Middle frontal gyrus (tissue), 1 donor: ENCODE data around the gene CCDC154.
A peak's percentile ranks its signal among the peaks of the same experiment; 100 is the strongest.

ENCODE experiments used
- DNase-seq: peaks from one replicate; pipeline ENCODE4 v3.0.0-alpha.2; 2015; ENCODE audit warnings: low spot score; ENCODE audit errors: extremely low spot score

The CCDC154 gene

DNA sequence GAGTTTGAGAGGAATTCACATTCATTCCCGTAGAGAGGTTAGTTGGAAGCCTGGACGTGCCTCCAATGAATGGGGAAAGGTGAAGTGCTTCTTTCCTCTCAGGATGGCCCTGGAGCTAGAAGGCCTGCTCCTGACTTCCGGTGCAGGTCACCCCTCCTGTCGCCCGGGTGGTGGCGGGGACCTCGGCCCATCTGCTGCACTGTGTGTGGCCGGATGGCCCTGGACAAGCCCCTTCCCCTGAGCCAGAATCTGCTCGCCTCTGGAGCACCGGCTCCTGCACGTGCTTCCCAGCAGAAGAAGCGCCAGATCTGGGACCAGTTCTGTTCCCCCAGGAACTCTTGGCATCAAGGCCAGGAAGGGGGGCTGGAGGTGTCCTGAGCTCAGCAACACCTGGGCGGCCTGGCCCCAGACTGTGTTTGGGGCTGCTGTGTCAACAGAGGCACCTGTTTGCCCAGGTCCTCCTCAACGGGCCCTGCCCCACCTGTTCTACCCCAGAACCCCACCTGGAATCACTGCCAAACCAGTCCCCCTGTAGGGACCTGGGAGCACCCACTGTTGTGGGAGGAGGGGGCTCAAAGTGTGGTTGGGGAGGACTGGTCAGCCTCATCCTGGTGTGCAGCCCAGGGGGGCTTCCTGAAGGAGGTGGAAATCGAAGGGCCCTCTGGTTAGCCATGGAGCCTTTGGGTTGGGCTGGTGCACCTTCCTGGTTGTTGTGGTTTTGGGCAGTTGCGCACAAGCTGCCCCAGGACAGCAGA lies 18.6 kb downstream of the CCDC154 start:
- no peak for DNase-seq

DNA sequence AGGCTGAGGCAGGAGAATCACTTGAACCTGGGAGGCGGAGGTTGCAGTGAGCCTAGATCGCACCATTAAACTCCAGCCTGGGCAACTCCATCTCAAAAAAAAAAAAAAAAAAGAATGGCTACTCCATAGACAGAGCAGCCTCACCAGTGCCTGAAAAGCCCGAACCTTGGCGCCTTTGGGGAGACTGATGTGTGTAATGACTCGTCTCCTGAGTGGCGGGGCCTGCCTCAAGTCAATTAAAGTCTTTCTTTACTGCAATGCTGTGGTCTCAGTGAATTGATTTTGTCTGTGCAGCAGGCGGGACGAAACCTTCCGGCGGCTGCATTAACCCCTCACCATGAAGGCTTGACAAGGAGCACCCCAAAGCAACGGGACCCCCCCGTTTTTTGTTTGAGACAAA lies 20.3 kb downstream of the CCDC154 start:
- DNase-seq: no peak

DNA sequence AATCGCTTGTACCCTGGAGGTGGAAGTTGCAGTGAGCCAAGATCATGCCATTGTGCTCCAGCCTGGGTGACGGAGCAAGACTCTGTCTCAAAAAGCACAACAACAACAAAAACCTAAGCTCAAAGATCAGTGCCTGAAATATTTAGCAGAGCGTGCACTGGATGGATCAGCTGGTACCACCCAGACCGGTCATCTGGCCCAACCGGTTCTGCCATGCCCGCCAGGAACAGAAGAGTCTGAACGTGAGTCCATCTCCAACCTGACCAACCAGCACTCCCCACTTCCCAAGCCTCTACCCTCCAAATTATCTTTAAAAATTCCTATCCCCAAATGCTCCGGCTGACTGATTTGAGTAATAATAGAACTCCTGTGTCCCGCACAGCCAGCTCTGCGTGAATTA lies 22.3 kb downstream of the CCDC154 start:
- DNase-seq: no peak

DNA sequence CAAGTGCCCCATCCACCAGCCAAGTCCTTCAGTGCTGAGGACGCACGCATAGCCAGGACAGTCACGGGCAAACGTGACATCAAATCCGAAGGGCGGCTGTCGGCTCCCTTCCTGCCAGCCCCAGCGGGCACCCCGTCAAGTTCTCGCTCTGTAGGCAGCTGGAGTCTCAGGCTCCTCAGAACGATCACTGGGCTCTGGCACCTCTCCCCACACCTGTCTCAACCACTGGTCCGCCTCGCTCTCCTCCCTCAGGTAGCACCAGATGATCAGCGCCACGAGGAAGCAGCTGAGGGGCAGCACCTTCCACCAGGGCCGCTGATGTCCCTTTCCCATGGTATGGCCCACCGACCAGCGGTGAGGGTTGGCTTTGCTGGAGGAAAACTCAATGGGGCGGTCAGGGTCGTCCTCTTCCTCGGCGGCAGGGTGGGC lies 24.2 kb downstream of the CCDC154 start:
- DNase-seq: no peak

DNA sequence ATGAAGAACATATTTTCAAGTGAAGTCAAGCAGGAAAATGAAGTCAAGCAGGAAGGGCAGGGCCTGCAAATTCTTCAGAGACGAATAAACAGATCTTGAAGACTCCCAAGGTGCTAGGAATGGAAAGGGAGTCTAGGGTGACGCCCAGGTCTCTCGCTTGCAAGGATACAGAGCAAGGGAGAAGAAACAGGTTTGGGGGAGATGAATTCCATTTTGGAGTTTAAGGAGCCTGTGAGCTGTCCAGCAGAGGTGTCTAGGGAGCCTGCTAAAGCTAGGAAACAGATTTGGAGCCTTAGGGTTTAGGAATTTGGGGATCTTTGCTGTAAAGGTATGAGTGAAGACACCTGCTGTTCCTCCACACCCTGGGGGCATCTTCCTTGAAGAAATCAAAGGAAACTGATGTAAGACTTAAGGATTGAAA lies 27.8 kb downstream of the CCDC154 start:
- no peak for DNase-seq

DNA sequence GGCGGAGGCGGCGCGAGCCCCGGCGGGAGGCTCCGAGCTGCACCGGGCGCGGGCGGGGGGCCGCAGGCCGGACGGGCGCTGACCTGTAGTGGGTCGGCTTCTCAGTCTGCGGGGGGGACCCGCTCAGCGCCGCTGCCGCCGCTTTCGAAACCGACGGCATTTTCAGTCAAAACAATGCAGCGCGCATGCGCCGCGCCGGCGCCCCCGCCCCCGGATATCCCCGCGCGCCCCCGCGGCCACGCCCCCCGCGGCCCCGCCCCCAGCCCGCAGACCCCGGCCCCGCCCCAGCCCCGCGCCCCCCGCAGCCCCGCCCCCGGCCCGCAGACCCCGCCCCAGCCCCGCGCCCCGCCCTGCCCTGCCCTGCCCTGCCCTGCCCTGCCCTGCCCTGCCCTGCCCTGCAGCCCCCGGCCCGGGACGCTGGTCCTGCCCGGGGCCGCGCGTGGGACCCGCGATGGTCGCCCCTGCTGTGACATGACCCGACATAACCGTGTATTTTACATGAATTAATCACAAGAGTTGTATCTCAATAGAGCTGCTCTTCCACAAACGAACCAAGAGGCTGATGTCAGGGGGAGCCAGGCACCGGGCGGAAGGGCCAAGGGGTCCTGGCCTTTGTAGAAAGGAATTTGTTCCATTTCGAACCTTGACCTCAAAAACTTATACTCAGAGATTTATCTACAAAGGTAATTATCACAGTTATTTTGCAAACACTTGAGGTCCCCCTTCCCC lies 29.7 kb downstream of the CCDC154 start, which contains the start of gene UNKL:
Gene UNKL (minus strand): TSS at position 173 of the 729 bp plus-strand sequence. CDS start 13 bp downstream, at position 160.
- DNase-seq: no peak

DNA sequence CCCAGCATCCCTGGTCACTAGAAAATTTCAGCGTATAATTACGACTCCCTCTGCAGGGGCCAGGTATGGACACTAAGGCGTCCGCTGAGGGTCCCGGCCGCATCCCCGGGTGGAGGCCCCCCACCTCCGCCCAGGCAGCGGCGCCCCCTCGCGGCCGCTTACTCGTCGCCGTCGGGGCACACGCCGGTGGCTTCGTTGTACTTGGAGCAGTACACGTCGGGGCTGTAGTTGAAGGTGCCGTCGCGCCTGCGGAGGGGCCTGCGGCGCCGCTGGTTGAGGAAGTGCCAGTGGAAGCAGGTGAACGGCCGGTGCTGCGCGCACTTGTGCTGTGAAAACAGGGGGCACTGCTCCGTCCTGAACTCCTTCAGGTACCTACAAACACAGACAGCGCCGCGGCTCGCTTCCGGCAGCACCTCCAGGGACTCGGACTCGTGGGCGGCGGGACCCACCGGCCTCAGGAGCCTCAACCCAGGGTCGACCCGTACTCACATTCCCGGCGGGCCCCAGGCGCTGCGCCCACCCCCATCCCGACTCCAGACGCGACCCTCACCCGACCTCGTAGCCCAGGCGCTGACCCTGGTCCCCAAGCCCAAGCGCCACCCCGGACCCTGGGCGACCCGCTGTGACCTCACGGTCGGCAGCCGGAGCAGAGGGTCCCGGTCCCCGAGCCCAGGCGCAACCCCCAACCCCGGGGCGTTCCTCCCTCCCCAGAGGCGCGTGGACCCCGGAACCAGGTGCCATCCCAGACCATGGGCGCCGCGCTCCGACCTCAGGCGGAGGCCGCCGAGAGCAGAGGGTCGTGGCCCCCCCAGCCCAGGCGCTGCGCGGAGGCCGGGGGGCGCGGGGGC lies 30.4 kb downstream of the CCDC154 start:
- DNase-seq: no peak

DNA sequence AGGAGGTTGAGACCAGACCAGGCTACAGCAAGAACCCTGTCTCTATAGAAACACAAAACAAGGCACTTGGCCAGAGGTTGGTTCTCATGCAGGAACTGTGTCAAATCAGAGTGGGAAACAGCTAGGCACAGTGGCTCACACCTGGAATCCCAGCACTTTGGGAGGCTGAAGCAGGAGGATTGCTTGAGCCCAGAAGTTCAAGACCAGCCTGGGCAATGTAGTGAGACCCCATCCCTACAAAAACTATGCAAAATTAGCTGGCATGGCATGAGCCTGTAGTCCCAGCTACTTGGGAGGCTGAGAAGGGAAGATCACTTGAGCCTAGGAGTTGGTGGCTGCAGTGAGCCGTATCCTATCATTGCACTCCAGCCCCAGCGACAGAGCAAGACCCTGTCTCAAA lies 31.5 kb downstream of the CCDC154 start:
- DNase-seq: no peak

DNA sequence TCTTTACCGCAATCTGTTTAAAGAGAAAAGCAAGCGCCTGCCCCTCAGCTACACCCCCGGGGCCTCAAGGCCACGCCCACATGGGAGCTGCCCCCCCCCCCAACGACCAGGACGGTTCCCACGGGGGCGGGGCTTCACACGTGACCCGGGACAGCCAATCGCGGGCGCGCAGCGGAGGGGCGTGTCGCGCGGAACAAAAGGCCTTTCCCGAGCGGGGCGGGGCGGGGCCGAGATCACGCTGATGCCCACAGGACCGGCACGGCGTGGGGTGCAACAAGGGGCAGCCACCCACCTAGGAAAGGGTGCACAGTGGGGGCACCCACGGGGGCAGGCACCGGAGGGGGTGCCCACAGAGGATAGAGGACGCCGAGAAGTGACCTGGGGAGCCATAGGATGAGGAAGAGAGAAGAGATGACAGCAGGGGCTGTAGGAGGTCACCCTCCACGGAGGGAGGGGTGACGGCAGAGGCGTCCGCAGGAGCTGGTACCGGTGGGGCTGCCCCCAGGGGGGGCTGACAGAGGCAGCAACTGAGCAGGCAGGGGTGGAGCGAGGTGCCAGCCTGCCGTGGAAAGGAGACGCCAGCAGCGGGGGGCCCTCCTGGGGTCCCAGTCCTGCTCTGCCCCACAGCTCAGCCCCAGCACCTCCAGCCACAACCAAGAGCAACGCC lies 36.1 kb downstream of the CCDC154 start:
- peak; percentile 88 for DNase-seq

DNA sequence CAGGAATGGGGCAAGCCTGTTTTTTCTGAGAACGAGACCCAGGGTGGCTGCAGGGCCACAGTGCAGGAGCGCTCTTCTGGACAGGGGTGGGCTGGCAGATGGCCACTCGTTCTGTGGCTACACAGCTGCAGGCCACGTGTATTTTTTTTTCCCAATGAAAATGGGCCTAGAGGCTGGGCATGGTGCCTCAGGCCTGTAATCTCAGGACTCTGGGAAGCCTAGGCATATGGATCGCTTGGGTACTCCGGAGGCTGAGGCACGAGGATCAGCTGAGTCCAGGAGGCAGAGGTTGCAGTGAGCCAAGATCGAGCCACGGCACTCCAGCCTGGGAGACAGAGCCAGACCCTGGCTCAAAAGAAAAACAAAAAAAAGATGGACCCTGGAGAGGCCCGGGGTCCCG lies 36.6 kb downstream of the CCDC154 start:
- DNase-seq: no peak

DNA sequence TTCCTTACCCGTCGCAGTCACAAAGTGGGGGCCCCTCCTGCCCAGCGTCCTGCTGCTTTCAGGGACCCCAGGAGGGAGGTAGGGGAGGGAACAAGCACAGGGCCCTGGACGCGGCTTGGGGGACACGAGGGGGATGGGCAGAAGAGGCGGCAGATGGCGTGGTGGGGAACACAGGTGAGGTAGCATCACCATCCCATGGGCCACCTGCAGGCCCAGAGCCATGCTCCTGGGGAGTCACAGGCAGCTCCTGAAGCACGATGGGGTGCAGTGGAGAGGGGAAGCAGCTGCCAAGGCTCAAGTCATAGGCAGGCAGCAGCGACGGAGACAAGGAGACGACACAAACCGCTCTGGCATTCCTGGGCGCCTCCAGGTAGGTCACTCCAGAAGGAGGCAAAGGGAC lies 40.6 kb downstream of the CCDC154 start:
- no peak for DNase-seq

DNA sequence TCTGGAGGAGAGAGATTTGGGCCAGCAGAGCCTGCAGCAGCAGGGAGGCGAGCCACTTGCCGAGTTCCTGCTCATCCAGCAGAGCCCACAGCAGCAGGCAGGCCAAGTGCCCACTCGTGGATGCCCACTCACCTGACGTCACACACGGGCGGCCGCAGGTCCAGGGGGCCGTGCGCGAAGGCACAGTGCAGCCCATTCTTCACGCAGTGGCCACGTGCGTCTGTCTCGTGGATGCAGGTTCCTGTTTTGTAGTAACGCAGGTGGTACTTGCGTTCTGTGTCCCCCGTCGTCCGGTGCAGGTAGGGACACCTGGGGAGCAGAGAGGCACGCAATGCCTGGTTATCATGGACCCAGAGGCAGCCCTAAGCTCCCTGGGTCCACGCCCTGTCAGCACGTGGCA lies 41.3 kb downstream of the CCDC154 start:
- DNase-seq: no peak

DNA sequence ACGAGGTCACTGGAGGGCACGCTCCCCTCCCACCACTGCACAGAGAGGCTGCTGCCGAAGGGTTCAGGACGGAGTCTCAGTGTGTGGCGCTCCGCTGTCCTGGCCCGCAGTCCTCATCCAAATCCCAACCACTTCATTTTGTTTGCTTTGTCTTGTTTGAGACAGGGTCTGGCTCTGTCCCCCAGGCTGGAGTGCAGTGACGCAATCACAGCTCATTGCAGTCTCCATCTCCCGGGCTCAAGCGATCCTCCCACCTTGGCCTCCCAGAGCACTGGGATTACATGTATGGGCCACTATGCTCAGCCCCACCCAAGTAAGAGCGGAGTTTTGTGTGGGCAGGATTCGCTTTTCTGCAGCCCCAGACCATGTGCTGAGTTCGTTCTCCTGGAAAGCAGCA lies 42.6 kb downstream of the CCDC154 start:
- DNase-seq: no peak

DNA sequence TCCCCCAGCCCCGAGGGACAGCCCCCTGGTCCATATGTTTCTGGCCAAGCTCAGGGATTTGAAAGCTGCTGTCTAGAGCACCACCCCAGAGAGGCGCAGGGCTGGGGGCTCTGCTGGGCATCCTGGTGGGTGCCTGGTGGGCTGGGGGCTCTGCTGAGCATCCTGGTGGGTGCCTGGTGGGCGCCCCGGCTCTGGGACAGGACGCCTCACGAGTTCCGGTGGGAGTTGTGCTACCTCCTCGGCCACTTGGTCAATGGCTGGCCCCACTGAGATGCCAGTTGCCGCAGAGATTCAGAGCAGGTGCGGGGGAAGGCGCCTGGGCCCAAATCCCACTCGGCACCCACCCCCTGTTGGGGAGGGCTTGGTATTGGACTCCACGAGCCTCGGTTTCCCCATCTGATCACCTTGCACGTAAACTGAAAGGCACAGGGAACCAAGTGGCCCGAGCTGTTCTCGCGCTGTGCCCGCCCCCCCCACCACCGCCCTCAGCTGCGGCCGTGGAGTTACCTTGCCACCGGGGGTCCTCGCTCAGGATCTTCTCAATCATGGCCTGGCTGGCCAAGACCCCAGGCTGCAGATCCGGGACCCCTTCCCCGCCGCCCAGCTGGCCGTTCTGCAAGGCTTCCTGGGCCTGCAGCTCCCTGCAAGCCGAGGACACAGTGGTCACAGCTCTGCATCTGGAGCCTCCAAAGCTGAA lies 43.1 kb downstream of the CCDC154 start:
- no peak for DNase-seq

DNA sequence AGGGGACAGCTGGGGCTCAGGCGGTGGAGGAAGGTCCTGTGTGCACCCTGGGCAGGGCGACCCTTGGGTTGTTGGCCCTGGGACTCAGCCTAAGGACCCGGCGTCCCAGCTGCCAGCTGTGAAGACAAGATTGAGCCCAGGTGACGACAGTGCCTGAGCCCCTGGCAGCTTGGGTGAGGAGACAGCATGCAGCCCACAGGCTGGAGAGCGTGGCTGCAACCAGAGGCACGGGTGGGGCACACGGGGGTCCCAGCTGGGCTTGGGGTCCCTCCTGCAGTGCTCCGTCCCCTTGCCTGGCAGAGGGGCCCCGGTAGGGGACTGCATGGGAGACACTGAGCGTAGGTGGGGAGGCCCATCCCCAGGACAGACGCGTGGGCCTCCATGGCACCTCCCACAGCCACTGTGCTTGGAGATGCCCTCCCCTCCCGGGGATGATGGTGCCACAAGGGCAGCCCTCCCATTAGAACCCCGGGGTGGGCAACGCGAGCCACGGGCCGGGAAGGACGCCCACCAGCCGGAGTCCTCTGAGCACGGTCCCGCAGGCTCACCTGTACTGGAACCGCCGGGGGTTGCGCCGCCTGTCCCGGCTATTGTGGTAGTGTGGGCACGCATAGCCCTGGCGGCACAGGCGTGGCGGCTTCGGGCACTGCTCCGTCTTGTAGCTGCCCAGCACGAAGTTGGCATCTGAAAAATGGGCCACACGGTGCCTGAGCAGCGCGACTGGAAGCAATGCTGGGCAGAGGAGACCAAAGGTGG lies 45.4 kb downstream of the CCDC154 start:
- DNase-seq: no peak

DNA sequence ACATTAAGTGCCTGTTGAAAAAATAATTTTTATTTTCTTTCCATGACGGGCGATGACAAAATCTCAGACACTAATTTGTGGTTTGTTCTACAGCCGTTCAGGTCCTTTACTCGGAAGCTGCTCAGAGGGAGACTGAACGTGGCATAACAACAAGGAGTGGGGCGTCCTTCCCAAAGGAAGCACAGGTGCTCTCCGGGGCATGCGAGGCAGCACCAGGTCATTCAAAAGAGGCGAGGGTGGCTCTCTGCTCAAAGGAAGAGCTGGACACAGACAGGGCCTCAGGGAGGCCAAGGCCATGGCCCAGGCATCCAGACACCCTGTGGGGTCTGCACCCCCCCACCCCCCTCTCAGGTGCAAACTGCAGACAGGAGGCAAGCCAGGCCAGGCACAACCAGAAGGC lies 46.0 kb downstream of the CCDC154 start:
- DNase-seq: no peak

DNA sequence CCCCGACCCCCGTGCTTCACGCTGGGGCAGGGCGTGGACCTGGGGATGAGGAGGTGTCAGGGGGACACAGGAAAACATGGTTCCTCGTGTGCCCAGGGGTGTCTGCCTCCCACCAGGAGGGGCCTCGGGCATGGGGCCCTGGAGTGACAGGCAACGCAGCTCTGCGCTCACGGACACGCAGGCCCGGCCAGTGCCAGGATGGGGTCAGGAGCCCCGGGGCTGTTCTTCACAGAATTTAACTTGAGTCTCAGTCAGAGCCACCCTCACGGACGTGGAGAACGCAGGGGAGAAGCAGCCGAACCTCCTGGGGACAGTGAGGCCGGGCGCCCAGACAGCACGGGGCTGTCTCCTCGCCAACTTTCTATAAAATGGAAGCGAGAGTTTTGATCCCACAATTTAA lies 46.6 kb downstream of the CCDC154 start:
- no peak for DNase-seq

DNA sequence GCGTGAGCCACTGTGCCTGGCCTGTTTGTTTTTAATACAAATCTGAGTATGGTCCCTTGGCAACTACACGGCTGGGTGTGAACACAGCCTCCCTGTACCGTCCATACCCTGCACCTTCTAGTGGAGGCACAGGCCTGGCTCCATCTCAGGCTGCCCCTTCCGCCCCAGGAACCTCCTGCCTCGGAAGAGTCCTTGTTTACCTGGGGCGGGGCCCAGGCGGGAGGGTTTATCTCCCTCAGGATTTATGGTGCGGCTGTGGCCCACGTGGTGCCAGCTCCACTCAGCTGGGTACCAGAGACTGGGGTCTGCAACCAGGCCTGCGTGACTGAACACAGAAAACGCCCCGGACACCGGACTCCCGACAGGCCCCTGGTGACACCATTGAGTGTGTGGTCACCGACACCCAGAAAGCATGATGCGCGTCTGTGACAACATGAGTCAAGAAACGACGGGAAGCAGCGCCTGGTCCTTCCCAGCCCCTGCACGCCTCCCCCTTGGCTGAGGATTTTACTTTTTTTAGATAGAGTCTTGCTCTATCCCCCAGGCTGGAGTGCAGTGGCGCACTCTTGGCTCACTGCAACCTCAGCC lies 48.8 kb downstream of the CCDC154 start:
- DNase-seq: no peak

DNA sequence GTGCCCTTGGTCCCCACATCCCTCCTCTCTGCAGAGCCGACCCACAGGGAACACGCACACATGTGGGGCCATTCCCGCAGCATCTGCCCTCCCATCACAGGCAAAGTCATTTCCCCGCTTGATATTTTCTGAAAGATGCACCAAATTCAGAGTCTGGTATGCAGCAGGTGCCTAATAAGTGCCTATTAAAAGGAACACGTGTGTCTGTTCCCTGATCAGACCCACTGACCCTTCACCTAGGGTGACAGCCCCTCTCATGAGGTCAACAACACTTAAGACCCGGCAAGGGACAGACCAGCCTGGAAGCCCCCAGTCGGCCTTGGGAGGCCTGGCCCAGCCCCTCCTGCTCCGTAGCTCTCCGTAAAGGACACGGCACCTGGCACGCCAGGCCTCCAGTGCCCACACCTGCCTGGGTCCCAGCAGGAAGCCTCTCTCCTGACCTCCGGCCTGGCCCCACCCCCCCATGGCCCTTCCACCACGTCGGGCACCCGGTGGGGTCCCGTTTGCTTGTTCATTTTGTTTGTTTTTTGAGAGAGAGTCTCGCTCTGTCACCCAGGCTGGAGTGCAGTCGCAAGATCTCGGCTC lies 49.9 kb downstream of the CCDC154 start:
- DNase-seq: no peak
